Stimulated activated CD4-positive, alpha-beta T cell treated with anti-CD3 and anti-CD28 coated beads, TNF-alpha, amount 100 ng/mL, for 1 hour (primary cell): ENCODE measurements around the gene SOS1.

Experiments
- DNase-seq, 3 donors: peaks; one replicate each; pipeline ENCODE4 v3.0.0-alpha.2; 2020; ENCODE audit warnings: low read depth in 3 of 3, low spot score in 1 of 3

Gene SOS1

DNA sequence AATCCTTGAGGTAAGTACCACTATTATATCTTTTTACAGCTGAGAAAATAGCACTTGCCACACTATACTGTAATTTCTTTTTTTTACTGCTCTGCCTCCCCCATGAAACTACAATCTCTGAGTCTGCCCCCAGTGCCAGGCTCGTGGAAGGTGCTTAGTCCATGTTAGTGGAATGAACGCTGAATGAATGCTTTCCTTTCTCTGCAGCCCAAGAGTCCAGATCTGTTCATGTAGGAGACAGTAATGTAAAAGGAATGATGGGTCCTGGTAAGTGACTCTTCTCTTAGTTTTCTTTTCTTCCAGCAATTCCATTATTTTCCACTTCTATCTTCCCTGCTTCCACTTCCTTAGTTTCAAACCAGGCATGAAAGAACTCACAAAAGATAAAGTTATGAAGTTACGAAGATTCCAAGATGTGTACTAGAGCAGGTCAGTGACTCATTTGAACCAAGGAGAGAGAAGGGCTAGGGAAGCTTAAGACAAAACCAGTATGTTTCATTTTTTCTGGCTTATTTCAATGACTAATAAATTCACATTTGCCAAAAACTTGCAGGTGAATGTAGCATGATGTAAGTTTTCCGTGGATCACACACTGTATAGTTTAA is 185.2 kb downstream of the SOS1 start:
- no peak for DNase-seq

- no peak for DNase-seq
These were observed 186.1 kb downstream of the SOS1 start for GRCh38 chr2:38934742-38935141.

GRCh38 chr2:38933653-38934052 is 187.2 kb downstream of the SOS1 start:
- no peak for DNase-seq

DNA sequence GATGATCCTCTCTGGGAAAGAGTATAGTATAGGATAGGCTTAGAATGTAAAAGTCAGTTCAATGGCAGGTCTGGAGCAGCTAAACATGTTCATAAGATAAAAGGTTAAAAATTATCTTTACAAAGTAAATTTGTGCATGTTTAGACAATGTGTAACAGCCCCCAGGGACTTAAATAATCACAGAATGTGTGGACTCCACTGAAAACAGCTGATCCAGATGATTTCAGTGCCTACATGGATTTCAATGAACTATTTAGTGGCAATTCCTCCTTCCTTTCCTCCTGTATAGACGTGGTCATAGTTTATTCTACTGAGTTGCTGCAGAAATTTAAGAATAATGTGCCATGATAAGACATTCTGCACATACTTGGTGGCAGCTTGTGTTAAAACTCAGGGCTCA is 188.3 kb downstream of the SOS1 start:
- DNase-seq, result no peak
